GM13976 (cell line): ENCODE results near the gene RIMS3.

ENCODE experiments used
- DNase-seq: peaks from one replicate; pipeline ENCODE4 v3.0.0; 2012; ENCODE audit warnings: low spot score
- CTCF ChIP-seq: IDR thresholded peaks from 2 replicates; pipeline ENCODE4 v1.5.1; 2012; ENCODE audit warnings: borderline replicate concordance, mild to moderate bottlenecking; ENCODE audit not compliant: insufficient read depth; ENCODE audit errors: extremely low read depth, missing control alignments, control extremely low read depth
- in situ Hi-C: fragments of 300-500 bp; cut with MboI; formaldehyde crosslinking; loops from one replicate; pipeline ENCODE4 v1.12.0; 2022; ENCODE audit warnings: low sequenced_read_pairs, mixed read lengths, inconsistent platforms; ENCODE audit not compliant: unreplicated experiment

RIMS3 gene

GRCh38 chr1:40648928-40649591 is 16.4 kb downstream of the RIMS3 start:
- TF ChIP-seq CTCF = no peak
- DNase-seq = no peak
- in situ Hi-C loops = no loop called here

GRCh38 chr1:40648200-40648599 is 17.3 kb downstream of the RIMS3 start:
- DNase-seq = no peak
- TF ChIP-seq CTCF = no peak
- in situ Hi-C loops = no loop called here

- no peak for DNase-seq
- in situ Hi-C loops = no loop called here
- TF ChIP-seq CTCF = no peak
These were observed 19.2 kb downstream of the RIMS3 start for GRCh38 chr1:40646315-40646714.

- in situ Hi-C loops = no loop called here
- TF ChIP-seq CTCF = no peak
- DNase-seq = no peak
These were observed 20.3 kb downstream of the RIMS3 start for GRCh38 chr1:40645118-40645680.

GRCh38 chr1:40641601-40642242 is 23.8 kb downstream of the RIMS3 start:
- TF ChIP-seq CTCF = no peak
- in situ Hi-C loops = no loop called here
- no peak for DNase-seq

- DNase-seq = no peak
- no peak for TF ChIP-seq CTCF
- in situ Hi-C loops = no loop called here
These were observed 25.0 kb downstream of the RIMS3 start for GRCh38 chr1:40640314-40641076.
